ENCODE measurements around the gene DHX29. TPM values are rescaled to one million over a fixed set of nuclear protein-coding genes. Genes with fewer than 3 reads are reported as not detected.

Gene DHX29
- total RNA-seq, 2 donors from 2014 or later: 29.5 to 35.6 TPM

DNA sequence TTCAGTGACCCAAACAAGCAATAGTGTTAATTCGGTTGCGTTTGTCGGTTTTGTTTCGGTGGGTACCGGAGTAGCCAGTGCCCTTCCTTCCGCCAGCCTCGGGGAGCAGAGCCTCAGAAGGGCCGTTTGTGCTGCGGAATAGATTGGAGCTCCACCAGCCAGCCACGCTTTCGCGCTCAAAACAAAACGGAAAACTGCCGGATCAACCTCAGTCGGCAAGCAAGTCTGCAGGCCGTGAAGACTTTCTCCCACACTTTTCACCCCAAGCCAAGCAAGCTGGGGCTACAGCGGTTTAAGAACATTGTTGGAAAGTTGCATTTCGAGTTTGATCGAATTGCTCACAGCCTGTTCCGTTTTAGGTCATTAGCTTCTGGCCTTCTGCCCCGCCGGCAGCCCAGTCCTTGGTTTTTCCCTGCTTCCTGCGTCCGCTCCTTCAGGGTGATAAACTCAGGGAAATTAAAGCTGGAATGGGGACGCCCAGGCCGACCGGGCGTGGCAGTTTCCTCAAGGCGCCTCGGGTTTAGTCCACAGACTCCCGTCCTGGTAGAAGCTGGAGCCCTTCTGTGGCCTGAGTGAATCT, 73.3 kb downstream of the DHX29 start:
- H3K4me3 ChIP-seq: peak overlapping the region; percentile 85
- H3K9me3 ChIP-seq: no peaks in the 10 kb centered on the region
- peaks cover 14 to 37% of the 10 kb centered on the region in 2 donors for H3K4me1 ChIP-seq (ENCODE audit: control insufficient read depth in 1 of 2, low read depth in 2 of 2)
- H3K27me3 ChIP-seq (replicated peaks; ENCODE audit: insufficient read depth): peaks cover 20% of the 10 kb centered on the region
- DNase-seq (ENCODE audit: low spot score) (no peak), ATAC-seq (ENCODE audit: insufficient number of reproducible peaks, low FRiP score, low read depth) (no peak)
- no peaks in the 10 kb centered on the region for H3K36me3 ChIP-seq
- no peak overlapping the region for H3K27ac ChIP-seq
- TF ChIP-seq, protein P1, sequence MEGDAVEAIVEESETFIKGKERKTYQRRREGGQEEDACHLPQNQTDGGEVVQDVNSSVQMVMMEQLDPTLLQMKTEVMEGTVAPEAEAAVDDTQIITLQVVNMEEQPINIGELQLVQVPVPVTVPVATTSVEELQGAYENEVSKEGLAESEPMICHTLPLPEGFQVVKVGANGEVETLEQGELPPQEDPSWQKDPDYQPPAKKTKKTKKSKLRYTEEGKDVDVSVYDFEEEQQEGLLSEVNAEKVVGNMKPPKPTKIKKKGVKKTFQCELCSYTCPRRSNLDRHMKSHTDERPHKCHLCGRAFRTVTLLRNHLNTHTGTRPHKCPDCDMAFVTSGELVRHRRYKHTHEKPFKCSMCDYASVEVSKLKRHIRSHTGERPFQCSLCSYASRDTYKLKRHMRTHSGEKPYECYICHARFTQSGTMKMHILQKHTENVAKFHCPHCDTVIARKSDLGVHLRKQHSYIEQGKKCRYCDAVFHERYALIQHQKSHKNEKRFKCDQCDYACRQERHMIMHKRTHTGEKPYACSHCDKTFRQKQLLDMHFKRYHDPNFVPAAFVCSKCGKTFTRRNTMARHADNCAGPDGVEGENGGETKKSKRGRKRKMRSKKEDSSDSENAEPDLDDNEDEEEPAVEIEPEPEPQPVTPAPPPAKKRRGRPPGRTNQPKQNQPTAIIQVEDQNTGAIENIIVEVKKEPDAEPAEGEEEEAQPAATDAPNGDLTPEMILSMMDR (IDR thresholded peaks at IDR 0.05): no peak

DNA sequence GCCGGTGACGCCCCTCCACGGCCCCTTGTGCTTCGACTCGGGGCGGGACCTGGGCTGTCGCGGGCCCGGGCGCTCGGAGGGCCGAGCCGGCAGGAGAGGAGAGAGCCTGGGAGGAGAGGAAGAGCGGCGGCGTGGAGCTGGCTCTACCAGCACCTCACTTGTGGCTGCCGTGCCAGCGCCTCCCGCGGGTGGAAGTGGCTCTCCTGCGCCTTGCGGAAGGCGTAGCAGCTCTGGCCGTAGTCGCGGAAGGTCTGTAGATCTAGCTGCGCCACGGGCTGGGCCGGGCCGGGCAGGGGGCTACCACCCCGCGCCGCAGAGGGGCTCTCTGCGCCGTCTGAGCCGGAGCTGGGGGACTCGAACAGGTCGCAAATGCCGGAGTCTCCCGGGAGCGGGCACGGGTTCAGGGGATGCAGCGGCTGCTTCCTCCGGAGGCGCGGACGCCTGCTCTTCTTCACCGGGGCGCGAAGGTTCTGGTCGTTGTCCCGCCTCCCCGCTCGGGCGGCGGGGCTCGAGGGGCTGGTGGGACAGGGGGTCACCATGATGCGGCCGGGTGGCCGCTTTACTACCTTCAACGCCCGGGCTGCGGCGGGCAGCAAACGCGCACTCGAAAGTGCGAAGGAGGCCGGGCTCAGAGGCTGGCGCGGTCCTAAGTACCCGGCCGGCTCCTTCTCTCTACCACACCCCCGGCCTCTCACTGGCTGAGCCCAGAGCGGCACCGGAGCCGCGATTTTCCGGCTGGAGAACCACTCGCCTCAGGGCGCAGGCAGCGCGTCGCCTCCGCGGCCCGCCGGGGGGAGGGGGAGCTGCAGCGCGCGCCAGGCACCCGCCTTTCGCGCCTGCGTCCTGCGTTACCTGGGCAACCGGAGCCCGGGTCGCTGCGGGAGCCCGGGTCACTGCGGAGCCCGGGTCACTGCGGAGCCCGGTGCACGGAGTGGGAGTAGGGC, 74.2 kb downstream of the DHX29 start, which contains the start of gene CCNO:
Gene CCNO (minus strand): TSS at position 624 of the 944 bp plus-strand sequence. CDS start 85 bp downstream, at position 539.
- no peaks in the 10 kb centered on the region for H3K36me3 ChIP-seq
- peak within 1 kb of the TSS; percentile 9 to 30 for H3K27ac ChIP-seq
- no peaks in the 10 kb centered on the region for H3K9me3 ChIP-seq
- peak; percentile 78 for ATAC-seq (ENCODE audit: insufficient number of reproducible peaks, low FRiP score, low read depth)
- peak within 1 kb of the TSS; percentile 85 for H3K4me3 ChIP-seq
- TF ChIP-seq, protein P1 (IDR thresholded peaks at IDR 0.05): no peak
- peaks cover 24% of the 10 kb centered on the region for H3K27me3 ChIP-seq (replicated peaks; ENCODE audit: insufficient read depth)
- peaks cover 14 to 37% of the 10 kb centered on the region in 2 donors for H3K4me1 ChIP-seq (ENCODE audit: control insufficient read depth in 1 of 2, low read depth in 2 of 2)
- DNase-seq (ENCODE audit: low spot score): no peak

DNA sequence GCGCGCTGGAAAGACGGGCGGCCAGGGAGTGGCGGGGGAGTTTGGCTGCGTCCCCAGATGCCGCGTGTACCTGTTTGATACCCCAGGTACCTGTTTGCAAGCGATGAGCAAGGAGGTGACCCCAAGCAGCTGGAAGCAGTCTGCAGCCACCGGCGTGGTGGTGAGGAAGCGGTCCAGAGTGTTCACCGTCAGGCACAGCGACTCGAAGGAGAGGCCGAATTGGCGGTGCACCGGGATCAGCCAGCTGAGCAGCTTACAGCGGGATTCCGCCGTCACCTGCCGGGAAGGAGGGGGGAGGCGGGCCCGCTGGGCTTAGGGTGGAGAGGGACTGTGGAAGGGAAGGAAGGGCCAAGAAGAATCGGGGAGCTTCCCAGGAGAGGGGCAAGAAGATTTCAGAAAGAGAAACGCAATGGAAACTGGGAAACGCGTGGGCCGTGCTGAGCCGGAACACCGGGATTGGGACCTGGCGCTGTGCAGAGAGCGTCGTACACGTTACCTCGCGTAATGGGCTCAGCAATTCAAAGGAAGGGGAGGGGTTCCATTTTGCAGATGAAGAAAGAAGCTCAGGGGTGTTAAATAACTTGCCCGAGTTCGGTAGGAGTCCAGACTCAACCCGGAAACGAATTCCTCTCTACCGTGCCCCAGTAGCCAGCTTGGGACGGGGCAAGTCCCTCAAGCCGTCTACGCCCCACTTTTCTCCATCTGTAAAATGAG, 75.1 kb downstream of the DHX29 start:
- Histone ChIP-seq H3K9me3 (no peaks in the 10 kb centered on the region), H3K36me3 (no peaks in the 10 kb centered on the region), H3K4me3 (peak overlapping the region; percentile 85), H3K27me3 (replicated peaks; ENCODE audit: insufficient read depth) (peaks cover 31% of the 10 kb centered on the region), H3K4me1 (ENCODE audit: control insufficient read depth in 1 of 2, low read depth in 2 of 2) (peaks cover 17 to 43% of the 10 kb centered on the region in 2 donors), H3K27ac (peak overlapping the region; percentile 9 to 30)
- DNase-seq (ENCODE audit: low spot score) (no peak), ATAC-seq (ENCODE audit: insufficient number of reproducible peaks, low FRiP score, low read depth) (no peak)
- TF ChIP-seq, protein P1 (IDR thresholded peaks at IDR 0.05): no peak

DNA sequence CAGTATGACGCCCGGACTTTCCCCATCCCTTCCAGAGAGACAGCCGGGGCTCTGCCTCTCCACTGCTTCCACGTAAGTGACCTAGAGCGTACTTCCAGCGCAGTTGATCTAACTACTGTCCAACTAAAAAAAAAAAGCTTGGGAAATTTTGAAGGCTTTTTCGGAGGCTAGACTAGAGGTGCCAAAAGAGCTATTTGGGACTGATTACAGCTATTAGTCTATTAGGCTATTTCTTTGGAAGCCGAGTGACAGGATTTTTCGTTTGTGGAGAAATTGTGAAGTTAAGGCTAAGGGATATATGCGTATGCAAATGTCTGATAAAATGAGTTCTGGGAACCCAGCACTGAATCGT, 75.6 kb downstream of the DHX29 start:
- peaks cover 31% of the 10 kb centered on the region for H3K27me3 ChIP-seq (replicated peaks; ENCODE audit: insufficient read depth)
- no peak overlapping the region for H3K27ac ChIP-seq
- peaks cover 19 to 48% of the 10 kb centered on the region in 2 donors for H3K4me1 ChIP-seq (ENCODE audit: control insufficient read depth in 1 of 2, low read depth in 2 of 2)
- peak overlapping the region; percentile 85 for H3K4me3 ChIP-seq
- no peaks in the 10 kb centered on the region for H3K36me3 ChIP-seq
- TF ChIP-seq, protein P1 (IDR thresholded peaks at IDR 0.05): no peak
- H3K9me3 ChIP-seq: no peaks in the 10 kb centered on the region
- DNase-seq (ENCODE audit: low spot score): no peak
- ATAC-seq (ENCODE audit: insufficient number of reproducible peaks, low FRiP score, low read depth): no peak
